GM18507 (cell line): ENCODE data around the gene TBC1D5.
A peak's percentile ranks its signal among the peaks of the same experiment; 100 is the strongest.
"Not testable (repeated sequence)": the region's sequence is repeated elsewhere in the genome, so short reads cannot be mapped to it uniquely, and the experiment has no call there.

Source experiments
- DNase-seq: peaks from one replicate; pipeline ENCODE4 v3.0.0; 2011; ENCODE audit warnings: low read depth; ENCODE audit not compliant: insufficient read length; ENCODE audit errors: extremely low spot score
- FAIRE-seq: peaks from 2 replicates; lab custom pipeline; 2011; peaks lifted over from hg19 to GRCh38; lab: Jason Lieb, UNC

TBC1D5 gene

GRCh38 chr3:17354341-17354740 lies 388.1 kb downstream of the TBC1D5 start:
- FAIRE-seq (no peak), DNase-seq (no peak)

- no peak for FAIRE-seq
Observed at GRCh38 chr3:17352620-17353019, 389.8 kb downstream of the TBC1D5 start.

GRCh38 chr3:17351193-17351592 lies 391.2 kb downstream of the TBC1D5 start:
- not testable (repeated sequence) for DNase-seq, FAIRE-seq

More at GRCh38 chr3:17352620-17353019, 389.8 kb downstream of the TBC1D5 start:
- no peak for DNase-seq

- no peak for DNase-seq
- no peak for FAIRE-seq
Observed at GRCh38 chr3:17349093-17349492, 393.3 kb downstream of the TBC1D5 start.

- DNase-seq (no peak), FAIRE-seq (no peak)
Observed at GRCh38 chr3:17342119-17342518, 400.3 kb downstream of the TBC1D5 start.

GRCh38 chr3:17340693-17341092 lies 401.7 kb downstream of the TBC1D5 start:
- DNase-seq (no peak), FAIRE-seq (no peak)

GRCh38 chr3:17340261-17340660 lies 402.2 kb downstream of the TBC1D5 start:
- FAIRE-seq = no peak
- no peak for DNase-seq

GRCh38 chr3:17339132-17339575 lies 403.3 kb downstream of the TBC1D5 start:
- FAIRE-seq (no peak), DNase-seq (no peak)

- no peak for FAIRE-seq
- no peak for DNase-seq
Observed at GRCh38 chr3:17336291-17336690, 406.1 kb downstream of the TBC1D5 start.

- DNase-seq (no peak), FAIRE-seq (no peak)
Observed at GRCh38 chr3:17333893-17334292, 408.5 kb downstream of the TBC1D5 start.

GRCh38 chr3:17333446-17333845 lies 409.0 kb downstream of the TBC1D5 start:
- DNase-seq (no peak), FAIRE-seq (no peak)

- no peak for FAIRE-seq
- DNase-seq = no peak
Observed at GRCh38 chr3:17330660-17331059, 411.8 kb downstream of the TBC1D5 start.

GRCh38 chr3:17329927-17330326 lies 412.5 kb downstream of the TBC1D5 start:
- DNase-seq (no peak), FAIRE-seq (no peak)

- FAIRE-seq (peak; percentile 60), DNase-seq (no peak)
Observed at GRCh38 chr3:17322106-17322793, 420.2 kb downstream of the TBC1D5 start.

GRCh38 chr3:17320266-17320665 lies 422.2 kb downstream of the TBC1D5 start:
- DNase-seq (no peak), FAIRE-seq (no peak)

- DNase-seq = no peak
- no peak for FAIRE-seq
Observed at GRCh38 chr3:17315897-17316296, 426.5 kb downstream of the TBC1D5 start.

GRCh38 chr3:17314171-17314570 lies 428.3 kb downstream of the TBC1D5 start:
- FAIRE-seq (no peak), DNase-seq (no peak)

GRCh38 chr3:17313746-17314145 lies 428.7 kb downstream of the TBC1D5 start:
- DNase-seq (no peak), FAIRE-seq (no peak)

GRCh38 chr3:17310983-17311382 lies 431.4 kb downstream of the TBC1D5 start:
- FAIRE-seq = no peak
- DNase-seq = no peak

GRCh38 chr3:17307887-17308286 lies 434.5 kb downstream of the TBC1D5 start:
- no peak for FAIRE-seq

GRCh38 chr3:17307482-17307881 lies 434.9 kb downstream of the TBC1D5 start:
- FAIRE-seq (no peak), DNase-seq (no peak)

More at GRCh38 chr3:17307887-17308286, 434.5 kb downstream of the TBC1D5 start:
- DNase-seq = no peak

GRCh38 chr3:17304969-17305368 lies 437.5 kb downstream of the TBC1D5 start:
- FAIRE-seq = no peak

More at GRCh38 chr3:17304969-17305368, 437.5 kb downstream of the TBC1D5 start:
- no peak for DNase-seq
